ENCODE measurements around the gene SMAD2. TPM values are rescaled to one million over a fixed set of nuclear protein-coding genes. Genes with fewer than 3 reads are reported as not detected.
"Not testable (repeated sequence)": the region's sequence is repeated elsewhere in the genome, so short reads cannot be mapped to it uniquely, and the experiment has no call there.

SMAD2 gene
- total RNA-seq, 1 donor from 2014 or later: 150 TPM

DNA sequence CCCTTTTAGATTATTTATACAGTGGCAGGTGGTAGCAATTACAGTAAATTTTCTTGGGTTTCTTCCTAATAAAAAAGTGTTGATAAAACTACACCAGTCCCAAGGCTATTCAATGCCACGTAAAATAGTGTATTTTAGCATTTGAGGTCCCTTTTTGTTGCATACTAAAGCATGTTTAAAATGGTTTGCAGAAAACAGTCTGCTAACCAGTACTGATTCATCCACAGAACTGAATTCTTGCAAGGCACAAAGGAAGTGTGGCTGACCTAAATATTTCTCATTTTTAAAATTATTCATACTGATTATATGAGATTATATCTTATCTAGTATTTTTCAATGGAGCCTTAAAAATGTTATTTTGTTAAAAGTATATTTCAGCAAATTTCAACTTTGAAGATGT is 98.1 kb downstream of the SMAD2 start:
- H3K9me3 Mint-ChIP-seq (ENCODE audit: unreplicated experiment): peaks cover 4% of the 10 kb centered on the region
- peaks cover 10% of the 10 kb centered on the region for H3K4me1 Mint-ChIP-seq (ENCODE audit: unreplicated experiment)
- H3K27ac Mint-ChIP-seq (ENCODE audit: unreplicated experiment): no peak overlapping the region
- peaks cover 22% of the 10 kb centered on the region for H3K36me3 Mint-ChIP-seq (ENCODE audit: low read depth, unreplicated experiment)
- no peak for TF ChIP-seq CTCF (IDR thresholded peaks at IDR 0.05; ENCODE audit: unreplicated experiment)
- DNase-seq (ENCODE audit: low spot score): no peak
- H3K4me3 Mint-ChIP-seq (ENCODE audit: unreplicated experiment): no peak overlapping the region
- peaks cover 3% of the 10 kb centered on the region for H3K27me3 Mint-ChIP-seq (ENCODE audit: unreplicated experiment)

DNA sequence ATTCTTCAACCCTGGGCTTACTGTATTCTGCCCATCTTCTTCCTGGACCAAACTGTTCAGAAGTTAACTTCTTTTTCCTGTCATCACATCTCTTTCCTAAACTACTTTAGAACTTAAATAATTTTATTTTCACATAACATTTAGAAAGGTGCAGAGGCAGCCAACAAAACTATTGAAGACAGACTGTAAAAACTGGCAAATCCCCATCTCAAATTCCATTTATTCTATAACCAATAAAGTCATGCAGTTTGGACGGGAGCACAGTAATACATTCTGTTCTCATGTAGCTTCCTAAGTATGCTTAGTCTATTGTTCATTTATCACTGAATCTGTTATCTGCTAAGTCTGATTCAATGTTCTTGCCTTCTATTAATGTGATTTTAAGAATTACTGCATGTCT is 99.1 kb downstream of the SMAD2 start:
- TF ChIP-seq CTCF (IDR thresholded peaks at IDR 0.05; ENCODE audit: unreplicated experiment): no peak
- no peak for DNase-seq (ENCODE audit: low spot score)
- Mint-ChIP-seq H3K36me3 (ENCODE audit: low read depth, unreplicated experiment) (peaks cover 24% of the 10 kb centered on the region), H3K4me3 (ENCODE audit: unreplicated experiment) (no peak overlapping the region), H3K9me3 (ENCODE audit: unreplicated experiment) (peaks cover 4% of the 10 kb centered on the region), H3K4me1 (ENCODE audit: unreplicated experiment) (peaks cover 10% of the 10 kb centered on the region), H3K27ac (ENCODE audit: unreplicated experiment) (no peak overlapping the region), H3K27me3 (ENCODE audit: unreplicated experiment) (peaks cover 3% of the 10 kb centered on the region)

GRCh38 chr18:47830772-47831171 is 99.7 kb downstream of the SMAD2 start:
- peaks cover 10% of the 10 kb centered on the region for H3K4me1 Mint-ChIP-seq (ENCODE audit: unreplicated experiment)
- peaks cover 4% of the 10 kb centered on the region for H3K9me3 Mint-ChIP-seq (ENCODE audit: unreplicated experiment)
- H3K27ac Mint-ChIP-seq (ENCODE audit: unreplicated experiment): no peak overlapping the region
- no peak for TF ChIP-seq CTCF (IDR thresholded peaks at IDR 0.05; ENCODE audit: unreplicated experiment)
- DNase-seq (ENCODE audit: low spot score): no peak
- H3K4me3 Mint-ChIP-seq (ENCODE audit: unreplicated experiment): no peak overlapping the region
- peaks cover 3% of the 10 kb centered on the region for H3K27me3 Mint-ChIP-seq (ENCODE audit: unreplicated experiment)
- peaks cover 30% of the 10 kb centered on the region for H3K36me3 Mint-ChIP-seq (ENCODE audit: low read depth, unreplicated experiment)

GRCh38 chr18:47829831-47830230 is 100.6 kb downstream of the SMAD2 start:
- DNase-seq (ENCODE audit: low spot score): no peak
- Mint-ChIP-seq H3K9me3 (ENCODE audit: unreplicated experiment) (peaks cover 4% of the 10 kb centered on the region), H3K27me3 (ENCODE audit: unreplicated experiment) (peaks cover 4% of the 10 kb centered on the region), H3K4me1 (ENCODE audit: unreplicated experiment) (peaks cover 10% of the 10 kb centered on the region), H3K4me3 (ENCODE audit: unreplicated experiment) (no peak overlapping the region), H3K36me3 (ENCODE audit: low read depth, unreplicated experiment) (peaks cover 31% of the 10 kb centered on the region), H3K27ac (ENCODE audit: unreplicated experiment) (no peak overlapping the region)
- TF ChIP-seq CTCF (IDR thresholded peaks at IDR 0.05; ENCODE audit: unreplicated experiment): no peak

DNA sequence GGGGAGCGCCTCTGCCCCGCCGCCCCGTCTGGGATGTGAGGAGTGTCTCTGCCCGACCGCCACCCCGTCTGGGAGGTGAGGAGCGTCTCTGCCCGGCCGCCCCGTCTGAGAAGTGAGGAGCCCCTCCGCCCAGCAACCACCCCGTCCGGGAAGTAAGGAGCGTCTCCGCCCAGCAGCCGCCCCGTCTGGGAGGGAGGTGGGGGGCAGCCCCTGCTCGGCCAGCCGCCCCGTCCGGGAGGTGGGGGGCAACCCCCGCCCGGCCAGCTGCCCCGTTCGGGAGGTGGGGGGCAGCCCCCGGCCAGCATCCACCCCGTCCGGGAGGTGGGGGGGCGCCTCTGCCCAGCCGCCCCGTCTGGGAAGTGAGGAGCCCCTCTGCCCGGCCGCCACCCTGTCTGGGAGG is 102.4 kb downstream of the SMAD2 start:
- not testable (repeated sequence) for H3K4me3 Mint-ChIP-seq (ENCODE audit: unreplicated experiment); DNase-seq (ENCODE audit: low spot score); H3K27me3 Mint-ChIP-seq (ENCODE audit: unreplicated experiment); H3K27ac Mint-ChIP-seq (ENCODE audit: unreplicated experiment); H3K9me3 Mint-ChIP-seq (ENCODE audit: unreplicated experiment)
- peaks cover 10% of the 10 kb centered on the region for H3K4me1 Mint-ChIP-seq (ENCODE audit: unreplicated experiment)
- H3K36me3 Mint-ChIP-seq (ENCODE audit: low read depth, unreplicated experiment): peaks cover 31% of the 10 kb centered on the region

Measured in endothelial cell (in vitro differentiated cells).